ENCODE data around the gene ZNF786.
"Not testable (repeated sequence)": the region's sequence is repeated elsewhere in the genome, so short reads cannot be mapped to it uniquely, and the experiment has no call there.

ZNF786 gene

GRCh38 chr7:149075286-149075685 lies 15.2 kb downstream of the ZNF786 start:
- DNase-seq: no peak

GRCh38 chr7:149074116-149074885 lies 16.2 kb downstream of the ZNF786 start:
- DNase-seq: no peak

GRCh38 chr7:149072438-149072775 lies 18.1 kb downstream of the ZNF786 start:
- no peak for DNase-seq

GRCh38 chr7:149071641-149072437 lies 18.7 kb downstream of the ZNF786 start:
- DNase-seq: no peak

GRCh38 chr7:149071182-149071635 lies 19.3 kb downstream of the ZNF786 start:
- DNase-seq: no peak

GRCh38 chr7:149070372-149071125 lies 20.0 kb downstream of the ZNF786 start:
- no peak for DNase-seq

- no peak for DNase-seq
Measured at GRCh38 chr7:149067869-149068268, 22.6 kb downstream of the ZNF786 start.

GRCh38 chr7:149063476-149063875 lies 27.0 kb downstream of the ZNF786 start:
- no peak for DNase-seq

GRCh38 chr7:149062217-149062899 lies 28.2 kb downstream of the ZNF786 start:
- DNase-seq: not testable (repeated sequence)

- DNase-seq: no peak
Measured at GRCh38 chr7:149060156-149060555, 30.4 kb downstream of the ZNF786 start.

- no peak for DNase-seq
Measured at GRCh38 chr7:149053885-149054284, 36.6 kb downstream of the ZNF786 start.

- DNase-seq: no peak
Measured at GRCh38 chr7:149053384-149053783, 37.1 kb downstream of the ZNF786 start.

- DNase-seq: no peak
Measured at GRCh38 chr7:149050941-149051340, 39.6 kb downstream of the ZNF786 start.

- no peak for DNase-seq
Measured at GRCh38 chr7:149048805-149049204, 41.7 kb downstream of the ZNF786 start.

- DNase-seq: no peak
Measured at GRCh38 chr7:149046416-149046815, 44.1 kb downstream of the ZNF786 start.

GRCh38 chr7:149043936-149044335 lies 46.6 kb downstream of the ZNF786 start:
- no peak for DNase-seq

- no peak for DNase-seq
Measured at GRCh38 chr7:149041350-149041749, 49.2 kb downstream of the ZNF786 start.

GRCh38 chr7:149038641-149039040 lies 51.9 kb downstream of the ZNF786 start:
- not testable (repeated sequence) for DNase-seq

- DNase-seq: no peak
Measured at GRCh38 chr7:149036676-149037075, 53.8 kb downstream of the ZNF786 start.

- no peak for DNase-seq
Measured at GRCh38 chr7:149031353-149031910, 59.1 kb downstream of the ZNF786 start.

GRCh38 chr7:149030439-149030838 lies 60.1 kb downstream of the ZNF786 start:
- DNase-seq: not testable (repeated sequence)

GRCh38 chr7:149028346-149029109 lies 62.0 kb downstream of the ZNF786 start, which contains the start of gene PDIA4:
Gene PDIA4, minus strand, starts transcription at chr7:149028505. Its CDS starts 97 bp downstream, at chr7:149028408.
- peak; percentile 100 for DNase-seq
